Motor neuron (in vitro differentiated cells): ENCODE data around the gene TCAF1. TPM values are rescaled to one million over a fixed set of nuclear protein-coding genes. Genes with fewer than 3 reads are reported as not detected.
"Not testable (repeated sequence)": the region's sequence is repeated elsewhere in the genome, so short reads cannot be mapped to it uniquely, and the experiment has no call there.

ENCODE experiments used
- ATAC-seq, 8 experiments: fragments of 200-7000 bp; cut with Tn5 transposase; replicated peaks in 6 of 8; 2 replicates each; pipeline ENCODE4 v1.8.0; 2021; ENCODE audit warnings: mild to moderate bottlenecking in 8 of 8, moderate library complexity in 8 of 8
- H3K27ac ChIP-seq, 2 donors: fragments of 250-450 bp; sonication (Bioruptor Pico); 2 replicates each; pipeline ENCODE4 v1.9.0; 2021; ENCODE audit warnings: antibody characterized with exemption in 2 of 2, mild to moderate bottlenecking in 2 of 2, moderate library complexity in 1 of 2
- H3K4me1 ChIP-seq, 2 donors: fragments of 250-450 bp; sonication (Bioruptor Pico); replicated peaks in 1 of 2; 2 replicates each; pipeline ENCODE4 v1.6.1; 2021; ENCODE audit warnings: antibody characterized with exemption in 2 of 2, mild to moderate bottlenecking in 2 of 2, moderate library complexity in 1 of 2
- H3K4me3 ChIP-seq, 5 donors: fragments of 250-450 bp; sonication (Bioruptor Pico); 2 replicates each; pipeline ENCODE4 v1.9.0; 2021; ENCODE audit warnings: antibody characterized with exemption in 5 of 5, mild to moderate bottlenecking in 5 of 5, moderate library complexity in 4 of 5
- WGBS, 10 experiments: fragments of 450-650 bp; shearing (Covaris generic); methylation state at CpG; one replicate each; pipeline ENCODE4 v1.0.0; 2022; 5-methylcytosine and 5-hydroxymethylcytosine counted together
- in situ Hi-C, 9 experiments: fragments of 400-800 bp; cut with MboI; loops; one replicate each; pipeline ENCODE4 v1.15.0; 2021; ENCODE audit warnings: low sequenced_read_pairs in 9 of 9, low pct_unique_long_range_greater_than_20kb in 2 of 9; ENCODE audit not compliant: unreplicated experiment in 9 of 9
- total RNA-seq, 8 experiments: library from RNA; unstranded; fragments of 300-600 nt; gene quantifications; 2 replicates each; pipeline versions ENCODE4 v1.2.3 to v1.2.4, GENCODE V29; 2022

TCAF1 gene
- total RNA-seq, 8 experiments from 2014 or later, result 18.3 to 123 (median 83.9) TPM

DNA sequence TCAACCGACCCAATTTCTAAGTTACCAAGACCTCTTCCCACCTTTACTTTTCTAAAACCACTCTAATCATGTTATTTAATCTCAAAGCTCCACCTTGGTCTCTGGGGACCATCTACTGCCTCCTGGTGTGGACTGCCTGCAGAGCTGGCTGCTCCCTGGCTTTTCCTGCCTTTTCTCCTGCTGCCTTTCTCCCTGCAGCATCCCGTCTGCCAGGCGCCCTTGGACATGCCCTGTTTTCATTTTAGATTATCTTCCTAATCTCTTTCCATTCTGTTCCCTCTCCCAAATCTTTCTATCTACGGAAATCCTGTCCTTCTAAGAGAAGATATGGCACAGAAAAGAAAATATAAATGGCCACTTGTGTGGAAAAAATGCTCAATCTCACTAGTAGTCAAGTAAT, 23.1 kb downstream of the TCAF1 start:
- in situ Hi-C loops, result no loop called here
- H3K4me3 ChIP-seq, result no peak overlapping the region
- WGBS, 10 experiments, result 50 to 93% (median 76%) methylated on average over 2 to 4 of the region's 4 CpGs; no CpG with 5 or more reads in 1 of the 10 experiments
- ATAC-seq, result no peak
- no peak overlapping the region for H3K27ac ChIP-seq
- H3K4me1 ChIP-seq, result peaks cover 0 to 26% of the 10 kb centered on the region in 2 donors

GRCh38 chr7:143877098-143877497, 24.9 kb downstream of the TCAF1 start:
- WGBS, 10 experiments, result 50 to 100% (median 92%) methylated on average over 1 to 3 of the region's 3 CpGs; no CpG with 5 or more reads in 2 of the 10 experiments

DNA sequence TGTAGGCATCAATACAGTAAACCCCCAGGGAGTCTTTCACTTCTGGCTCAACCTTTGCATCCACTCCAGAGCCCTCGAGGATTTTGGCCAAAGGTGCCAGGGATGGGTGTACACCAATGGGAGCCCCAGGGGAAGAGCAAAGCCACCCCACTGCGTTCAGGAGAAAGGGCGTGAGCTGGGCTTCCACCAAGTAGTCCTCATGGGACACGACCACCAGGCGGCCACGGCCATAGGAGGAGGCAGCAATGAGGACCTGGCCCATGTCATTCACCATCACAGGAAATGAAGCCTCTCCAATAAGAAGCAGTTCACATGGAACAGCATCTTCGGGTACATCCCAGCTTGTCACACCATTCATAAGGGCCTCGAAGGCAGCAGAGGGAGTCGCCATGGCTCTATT, 25.8 kb downstream of the TCAF1 start:
- ATAC-seq, result no peak
- in situ Hi-C loops, result no loop called here
- peaks cover 0 to 14% of the 10 kb centered on the region in 2 donors for H3K4me1 ChIP-seq
- 82 to 100% (median 100%) methylated on average over 1 to 5 of the region's 9 CpGs; no CpG with 5 or more reads in 3 of the 10 experiments for WGBS, 10 experiments
- no peak overlapping the region for H3K27ac ChIP-seq
- H3K4me3 ChIP-seq, result no peak overlapping the region

More at GRCh38 chr7:143877098-143877497, 24.9 kb downstream of the TCAF1 start:
- Histone ChIP-seq H3K4me3 (no peak overlapping the region), H3K4me1 (peaks cover 0 to 20% of the 10 kb centered on the region in 2 donors), H3K27ac (no peak overlapping the region)
- ATAC-seq, result no peak
- in situ Hi-C loops, result no loop called here

DNA sequence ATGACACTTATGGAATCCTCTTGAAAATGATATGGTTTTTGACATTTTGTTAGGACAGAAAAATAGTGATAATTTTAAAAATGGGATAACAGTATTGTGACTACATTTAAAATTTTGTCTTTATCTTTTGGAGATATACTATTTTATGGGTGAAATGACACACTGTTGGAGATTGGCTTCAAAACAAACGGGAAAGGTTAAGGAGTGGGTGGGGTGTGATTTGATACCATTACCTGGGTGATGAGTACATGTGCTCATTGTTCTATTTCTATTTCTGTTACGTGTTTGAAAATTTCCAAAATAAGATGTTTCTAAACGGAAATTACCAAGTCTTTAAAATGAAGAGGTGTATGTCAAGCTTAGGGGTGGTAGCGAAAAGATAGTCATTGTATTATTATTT, 28.7 kb downstream of the TCAF1 start:
- H3K4me3 ChIP-seq, ATAC-seq, H3K4me1 ChIP-seq, H3K27ac ChIP-seq, in situ Hi-C loops: not testable (repeated sequence)
- no CpG with 5 or more reads among the region's 4 CpGs for WGBS, 10 experiments

GRCh38 chr7:143871534-143871933, 30.4 kb downstream of the TCAF1 start:
- H3K27ac ChIP-seq, ATAC-seq, H3K4me1 ChIP-seq, in situ Hi-C loops, H3K4me3 ChIP-seq: not testable (repeated sequence)

DNA sequence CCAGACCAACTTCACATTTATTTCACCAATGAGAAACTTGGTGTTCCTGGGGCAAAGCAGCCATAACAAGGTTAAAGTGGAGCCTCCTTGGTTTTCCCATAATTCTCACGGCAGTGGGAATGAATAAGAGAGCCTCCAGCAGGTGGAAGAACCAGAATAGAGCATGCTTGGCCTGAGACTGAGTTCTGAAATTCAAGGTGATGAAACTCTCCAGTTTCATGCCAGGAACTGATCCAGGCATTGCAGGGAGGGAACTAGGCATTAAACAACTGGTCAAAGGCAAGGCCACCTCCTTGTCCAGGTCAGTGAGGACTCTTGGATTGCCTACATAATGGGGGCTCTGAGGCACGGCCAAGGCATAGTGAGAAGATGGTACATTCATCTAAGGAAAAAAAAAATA, 44.0 kb downstream of the TCAF1 start:
- WGBS, 10 experiments, result no CpG with 5 or more reads among the region's 2 CpGs
- H3K27ac ChIP-seq, H3K4me1 ChIP-seq, in situ Hi-C loops, ATAC-seq, H3K4me3 ChIP-seq: not testable (repeated sequence)

- in situ Hi-C loops, H3K4me3 ChIP-seq, H3K27ac ChIP-seq, ATAC-seq, H3K4me1 ChIP-seq: not testable (repeated sequence)
- no CpG with 5 or more reads among the region's 1 CpG for WGBS, 10 experiments
Observed at GRCh38 chr7:143855443-143855842, 46.5 kb downstream of the TCAF1 start.

DNA sequence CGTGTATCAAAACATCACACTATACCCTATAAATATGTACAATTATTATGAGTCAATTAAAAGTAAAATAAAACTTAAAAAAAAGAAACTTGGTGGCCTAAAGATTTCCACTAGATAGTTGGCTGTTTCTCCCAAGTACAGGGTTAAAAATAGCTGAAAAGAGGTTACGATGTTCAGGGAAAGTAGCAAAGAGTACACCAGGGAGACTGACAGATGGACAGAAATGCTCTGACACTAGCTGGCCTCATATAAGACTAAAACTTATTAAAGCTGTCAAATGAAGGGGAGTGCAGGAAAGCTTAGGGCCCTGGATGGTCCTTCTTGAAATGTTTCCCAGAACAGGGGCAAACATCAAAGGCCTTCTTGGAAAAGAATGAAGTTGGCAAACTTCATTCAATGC, 51.3 kb downstream of the TCAF1 start:
- Histone ChIP-seq H3K27ac (no peak overlapping the region), H3K4me3 (no peak overlapping the region), H3K4me1 (no peaks in the 10 kb centered on the region)
- in situ Hi-C loops, result no loop called here
- ATAC-seq, result peak in 1 of 8 experiments; percentile 32
- WGBS, 10 experiments, result 47 to 95% (median 92%) methylated on average over 1 to 2 of the region's 2 CpGs

DNA sequence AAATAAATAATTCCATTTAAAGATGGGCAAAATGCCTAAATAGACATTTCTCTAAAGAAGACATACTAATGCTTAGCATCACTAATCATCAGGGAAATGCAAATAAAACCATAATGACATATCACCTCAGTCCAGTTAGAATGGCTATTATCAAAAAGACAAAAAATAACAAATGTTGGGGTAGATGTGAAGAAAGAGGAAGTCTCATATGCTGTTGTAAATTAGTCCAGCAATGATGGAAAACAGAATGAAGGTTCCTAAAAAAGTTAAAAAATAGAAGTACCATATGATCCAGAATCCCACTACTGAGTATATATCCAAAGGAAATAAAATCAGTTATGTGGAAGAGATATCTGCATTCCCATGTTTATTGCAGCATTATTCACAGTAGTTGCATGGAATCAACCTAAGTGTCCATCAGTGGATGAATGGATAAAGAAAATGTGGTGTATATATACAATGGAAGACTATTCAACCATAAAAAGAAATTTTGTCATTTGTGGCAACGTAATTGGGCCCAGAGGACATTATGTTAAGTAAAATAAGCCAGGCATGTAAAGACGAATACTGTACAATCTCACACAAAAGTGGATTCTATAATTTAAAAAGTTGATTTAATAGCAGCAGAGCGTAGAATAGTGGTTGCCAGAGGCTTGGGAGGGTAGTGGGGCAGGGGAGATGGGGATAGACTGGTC, 52.0 kb downstream of the TCAF1 start:
- no peak overlapping the region for H3K4me3 ChIP-seq
- H3K27ac ChIP-seq, result no peak overlapping the region
- no peak for ATAC-seq
- in situ Hi-C loops, result no loop called here
- WGBS, 10 experiments, result 32 to 94% (median 74%) methylated on average over 2 to 3 of the region's 3 CpGs
- H3K4me1 ChIP-seq, result no peaks in the 10 kb centered on the region

DNA sequence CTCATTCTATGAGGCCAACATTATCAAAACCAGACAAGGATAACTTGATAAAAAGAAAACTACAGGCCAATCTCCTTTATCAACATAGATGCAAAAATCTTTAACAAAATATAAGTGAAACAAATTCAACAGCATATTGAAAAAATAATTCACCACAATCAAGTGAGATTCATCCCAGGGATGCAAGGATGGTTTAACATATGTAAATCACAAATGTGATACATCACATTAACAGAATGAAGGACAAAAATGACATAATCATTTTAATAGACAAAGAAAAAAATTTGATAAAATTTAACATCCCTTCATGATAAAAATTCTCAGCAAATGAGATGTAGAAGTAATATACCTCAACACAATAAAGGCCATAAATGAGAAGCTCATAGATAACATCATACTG, 53.8 kb downstream of the TCAF1 start:
- Histone ChIP-seq H3K4me1 (no peaks in the 10 kb centered on the region), H3K4me3 (no peak overlapping the region), H3K27ac (no peak overlapping the region)
- ATAC-seq, result no peak
- in situ Hi-C loops, result no loop called here

DNA sequence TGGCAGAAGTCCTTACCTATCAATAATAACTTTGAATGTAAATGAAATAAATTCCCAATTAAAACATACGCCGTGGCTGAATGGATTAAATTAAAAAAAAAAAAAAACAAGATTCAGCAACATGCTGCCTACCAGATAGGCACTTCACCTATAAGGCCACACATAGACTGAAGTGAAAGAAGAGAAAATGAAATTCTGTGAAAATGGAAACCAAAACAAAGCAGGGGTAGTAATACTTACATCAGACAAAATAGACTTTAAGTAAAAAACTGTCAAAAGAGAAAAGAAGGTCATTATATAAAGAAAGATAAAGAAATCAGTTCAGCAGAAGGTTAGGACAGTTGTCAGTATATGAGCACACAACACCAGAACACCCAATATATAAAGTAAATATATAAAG, 55.3 kb downstream of the TCAF1 start:
- in situ Hi-C loops, result no loop called here

DNA sequence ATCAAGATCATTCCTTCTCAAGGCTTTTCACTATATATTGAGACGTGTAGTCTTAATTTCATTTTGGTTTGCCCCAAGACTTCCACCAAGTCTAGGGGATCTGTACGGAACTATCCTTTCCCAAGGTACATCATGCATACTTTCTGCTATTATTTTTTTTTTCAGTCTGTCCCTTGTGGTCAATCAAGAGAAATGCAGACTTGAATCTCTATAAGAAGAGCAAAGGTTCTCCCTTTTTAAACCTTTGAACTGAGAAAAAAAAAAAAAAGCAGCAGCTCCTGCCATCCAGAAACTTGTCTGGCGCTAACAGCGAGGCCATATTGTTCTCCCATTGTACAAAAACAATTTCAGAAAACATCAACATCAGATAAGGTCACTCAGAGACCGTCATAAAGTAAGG, 60.3 kb downstream of the TCAF1 start:
- H3K4me3 ChIP-seq, H3K4me1 ChIP-seq, H3K27ac ChIP-seq, in situ Hi-C loops, ATAC-seq: not testable (repeated sequence)
- no CpG with 5 or more reads among the region's 5 CpGs for WGBS, 10 experiments

More for the DNA sequence above, 55.3 kb downstream of the TCAF1 start:
- H3K4me1 ChIP-seq, result no peaks in the 10 kb centered on the region
- H3K4me3 ChIP-seq, result no peak overlapping the region
- H3K27ac ChIP-seq, result no peak overlapping the region
- ATAC-seq, result no peak
- 80 to 100% (median 96%) methylated on average over 2 of the region's 2 CpGs for WGBS, 10 experiments

DNA sequence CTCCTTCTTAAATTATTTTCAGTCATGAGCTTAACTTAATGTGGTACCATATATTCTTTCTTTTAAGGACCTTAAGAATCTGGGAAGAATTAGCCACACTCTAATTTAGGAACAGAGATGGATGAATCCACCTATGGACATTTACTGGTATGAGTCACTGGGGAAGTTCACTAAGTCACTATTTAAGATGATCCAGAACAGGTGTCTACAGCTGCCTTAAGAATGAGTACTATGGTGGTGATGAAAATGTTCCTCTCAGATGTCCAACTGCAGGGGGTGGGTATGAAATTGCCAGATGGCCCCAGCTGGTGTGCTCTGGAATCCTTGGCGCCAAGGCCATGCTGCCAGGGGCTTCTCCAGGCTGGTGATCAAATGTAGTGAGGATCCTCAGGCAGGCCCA, 61.9 kb downstream of the TCAF1 start:
- ATAC-seq, H3K27ac ChIP-seq, in situ Hi-C loops, H3K4me1 ChIP-seq, H3K4me3 ChIP-seq: not testable (repeated sequence)
- no CpG with 5 or more reads among the region's 1 CpG for WGBS, 10 experiments

- peak; percentile 57 to 76 (median 69) for ATAC-seq
- no CpG with 5 or more reads among the region's 24 CpGs for WGBS, 10 experiments
- H3K4me1 ChIP-seq, H3K4me3 ChIP-seq, H3K27ac ChIP-seq, in situ Hi-C loops: not testable (repeated sequence)
Observed at GRCh38 chr7:143837223-143837622, 64.8 kb downstream of the TCAF1 start.
